ENCODE measurements around the gene FREY1. TPM values are rescaled to one million over a fixed set of nuclear protein-coding genes. Genes with fewer than 3 reads are reported as not detected.
A peak's percentile ranks its signal among the peaks of the same experiment; 100 is the strongest.

Gene FREY1
- total RNA-seq, 2 donors from 2014 or later, result 0.61 to 1.3 TPM

- no peak for ATAC-seq
- intact Hi-C loops (cut with DNase I, micrococcal nuclease), result no loop called here
- DNase-seq, result no peak
Observed at GRCh38 chr11:45884596-45885185, 22.4 kb downstream of the FREY1 start.

GRCh38 chr11:45881708-45882368, 25.2 kb downstream of the FREY1 start:
- DNase-seq, result no peak
- intact Hi-C loops (cut with DNase I, micrococcal nuclease), result no loop called here
- no peak for ATAC-seq

GRCh38 chr11:45880772-45881570, 26.1 kb downstream of the FREY1 start:
- no peak for DNase-seq
- intact Hi-C loops (cut with DNase I, micrococcal nuclease), result no loop called here
- ATAC-seq, result no peak

- intact Hi-C loops (cut with DNase I, micrococcal nuclease), result no loop called here
- DNase-seq (no peak), ATAC-seq (no peak)
Observed at GRCh38 chr11:45879803-45880686, 27.0 kb downstream of the FREY1 start.

- intact Hi-C loops (cut with DNase I, micrococcal nuclease), result no loop called here
- DNase-seq, result no peak
- no peak for ATAC-seq
Observed at GRCh38 chr11:45877845-45878244, 29.2 kb downstream of the FREY1 start.

- intact Hi-C loops (cut with DNase I, micrococcal nuclease), result no loop called here
- DNase-seq, result no peak
- no peak for ATAC-seq
Observed at GRCh38 chr11:45877221-45877620, 29.9 kb downstream of the FREY1 start.

GRCh38 chr11:45876401-45876800, 30.7 kb downstream of the FREY1 start:
- no peak for DNase-seq
- no peak for ATAC-seq
- intact Hi-C loops (cut with DNase I, micrococcal nuclease), result no loop called here

GRCh38 chr11:45872651-45873356, 34.3 kb downstream of the FREY1 start:
- intact Hi-C loops (cut with DNase I, micrococcal nuclease), result no loop called here
- DNase-seq (peak in 1 of 2 donors; percentile 27), ATAC-seq (peak; percentile 81)

GRCh38 chr11:45871638-45872037, 35.4 kb downstream of the FREY1 start:
- ATAC-seq (no peak), DNase-seq (no peak)
- intact Hi-C loops (cut with DNase I, micrococcal nuclease), result no loop called here

GRCh38 chr11:45870706-45871105, 36.4 kb downstream of the FREY1 start:
- ATAC-seq (no peak), DNase-seq (no peak)
- intact Hi-C loops (cut with DNase I, micrococcal nuclease), result no loop called here

GRCh38 chr11:45869551-45869950, 37.5 kb downstream of the FREY1 start:
- ATAC-seq, result no peak
- DNase-seq, result no peak
- intact Hi-C loops (cut with DNase I, micrococcal nuclease), result no loop called here

GRCh38 chr11:45864041-45864440, 43.0 kb downstream of the FREY1 start:
- intact Hi-C loops (cut with DNase I, micrococcal nuclease), result no loop called here
- DNase-seq, result no peak
- no peak for ATAC-seq

- DNase-seq (no peak), ATAC-seq (no peak)
- intact Hi-C loops (cut with DNase I, micrococcal nuclease), result no loop called here
Observed at GRCh38 chr11:45860764-45861510, 46.1 kb downstream of the FREY1 start.

GRCh38 chr11:45860348-45860747, 46.7 kb downstream of the FREY1 start:
- no peak for DNase-seq
- intact Hi-C loops (cut with DNase I, micrococcal nuclease), result no loop called here
- no peak for ATAC-seq

- DNase-seq (peak; percentile 94 to 96), ATAC-seq (peak; percentile 98)
- intact Hi-C loops (cut with DNase I, micrococcal nuclease), result no loop called here
Observed at GRCh38 chr11:45859661-45860140, 47.4 kb downstream of the FREY1 start.

- no peak for ATAC-seq
- no peak for DNase-seq
- intact Hi-C loops (cut with DNase I, micrococcal nuclease), result no loop called here
Observed at GRCh38 chr11:45858751-45859398, 48.2 kb downstream of the FREY1 start.

GRCh38 chr11:45857961-45858474, 49.1 kb downstream of the FREY1 start:
- intact Hi-C loops (cut with DNase I, micrococcal nuclease), result no loop called here
- ATAC-seq (peak; percentile 5), DNase-seq (peak in 1 of 2 donors; percentile 58)

All from left colon (tissue), 2 donors.